K562 (cell line): ENCODE results near the gene KCTD21. TPM values are rescaled to one million over a fixed set of nuclear protein-coding genes. Genes with fewer than 3 reads are reported as not detected.

Experiments used
- CBX5 ChIP-seq: IDR thresholded peaks from 2 replicates; pipeline ENCODE4 v1.6.1; 2014; ENCODE audit warnings: low read depth, borderline replicate concordance
- CHD1 ChIP-seq: fragments of 200-600 bp; sonication (generic); IDR thresholded peaks from one replicate; pipeline ENCODE4 v1.6.1; 2012; ENCODE audit warnings: mild to moderate bottlenecking, moderate library complexity, low read length, inconsistent platforms
- GABPB1 ChIP-seq: sonication (generic); formaldehyde crosslinking; IDR thresholded peaks from 2 replicates; pipeline ENCODE4 v1.8.0; 2022; ENCODE audit warnings: mild to moderate bottlenecking, missing genetic modification reagents
- HEY1 ChIP-seq: fragments of 250-450 bp; sonication (Bioruptor Pico); IDR thresholded peaks from 2 replicates; pipeline ENCODE4 v1.5.0; 2020; ENCODE audit warnings: mild to moderate bottlenecking, moderate library complexity, borderline replicate concordance
- HINFP ChIP-seq: fragments of 450-650 bp; conservative IDR thresholded peaks from 2 replicates; pipeline ENCODE4 v1.6.1; 2016; ENCODE audit warnings: missing genetic modification characterization, low read depth, mild to moderate bottlenecking, control low read depth, missing compliant biosample characterization
- MEF2D ChIP-seq: conservative IDR thresholded peaks from 2 replicates; pipeline ENCODE4 v1.6.1; 2016; ENCODE audit warnings: low read depth, missing genetic modification characterization, missing compliant biosample characterization
- RREB1 ChIP-seq: fragments of 250-450 bp; sonication (Bioruptor Pico); IDR thresholded peaks from 2 replicates; pipeline ENCODE4 v1.4.0; 2020
- SRSF9 ChIP-seq: fragments of 200-400 bp; formaldehyde crosslinking; IDR thresholded peaks from 2 replicates; pipeline ENCODE4 v1.6.1; 2017; ENCODE audit warnings: low read depth, low read length, borderline replicate concordance
- TAF1 ChIP-seq: IDR thresholded peaks from 2 replicates; pipeline ENCODE4 v1.6.1; 2011; ENCODE audit warnings: mild to moderate bottlenecking, low read length, moderate library complexity; ENCODE audit not compliant: insufficient read depth, control insufficient read depth, severe bottlenecking; ENCODE audit errors: extremely low read depth
- ZBTB11 ChIP-seq, 3 experiments: fragments of 200-800 bp in 1 of 3; fragments of 250-450 bp in 1 of 3; fragments of 450-650 bp in 1 of 3; sonication (Bioruptor Pico) in 1 of 3; sonication (Bioruptor generic) in 1 of 3; formaldehyde crosslinking in 1 of 3; IDR thresholded peaks; 2 replicates each; pipeline versions ENCODE4 v1.6.1 to v1.8.0; 2016 to 2022; ENCODE audit warnings: mild to moderate bottlenecking in 2 of 3, missing genetic modification characterization in 2 of 3, missing compliant biosample characterization in 1 of 3, moderate library complexity in 1 of 3
- ZNF445 ChIP-seq: fragments of 250-450 bp; sonication (Bioruptor Pico); IDR thresholded peaks from 2 replicates; pipeline ENCODE4 v1.4.0; 2020; ENCODE audit warnings: low read depth, mild to moderate bottlenecking, moderate library complexity
- ZNF551 ChIP-seq: fragments of 250-450 bp; sonication (Bioruptor Pico); IDR thresholded peaks from 2 replicates; pipeline ENCODE4 v1.5.0; 2021; ENCODE audit warnings: mild to moderate bottlenecking, moderate library complexity
- ZZZ3 ChIP-seq: fragments of 450-650 bp; IDR thresholded peaks from 2 replicates; pipeline ENCODE4 v1.6.1; 2016; ENCODE audit warnings: antibody characterized with exemption, mild to moderate bottlenecking, moderate library complexity
- polyA plus RNA-seq, 8 experiments: library from polyadenylated mRNA; depleted of rRNA in 4 of 8; stranded (reverse) in 5 of 8; unstranded in 3 of 8; fragments of >200 nt; fragmentation: Nextera tagmentation in 2 of 8; fragmentation: Illumina TruSeq in 1 of 8; extraction: Ambion mirVana in 2 of 8; extraction: Trizol in 1 of 8; gene quantifications; 2 replicates each; pipeline versions ENCODE4 v1.2.1 to v1.2.3, GENCODE V29; 2011 to 2014; ENCODE audit warnings: inconsistent platforms in 1 of 8, missing spikeins in 1 of 8
- total RNA-seq, 7 experiments: library from RNA; depleted of rRNA in 6 of 7; stranded (reverse); fragments of >200 nt in 6 of 7; fragmentation: Illumina TruSeq in 2 of 7; extraction: Trizol in 2 of 7; gene quantifications; 2 replicates each; pipeline versions ENCODE4 v1.2.1 to v1.2.3, GENCODE V29; 2011 to 2021; ENCODE audit warnings: low replicate concordance in 1 of 7
- TF ChIP-seq, protein P1 (sequence below): sonication (generic); formaldehyde crosslinking; IDR thresholded peaks from 2 replicates; pipeline ENCODE4 v1.8.0; 2022; ENCODE audit warnings: mild to moderate bottlenecking, missing genetic modification reagents

Gene KCTD21
- total and polyA plus RNA-seq, 9 of the 15 experiments (the other 6 are each of a cell fraction or from before 2014, with no cell fraction given): 0.34 to 5.4 (median 1.9) TPM

GRCh38 chr11:78188286-78189173, at the start of gene KCTD21, which contains the start of gene USP35 (continued):
- TF ChIP-seq SRSF9: no peak
- no peak for TF ChIP-seq HEY1
- TF ChIP-seq ZZZ3: no peak
- no peak for TF ChIP-seq HINFP (tag)
- TF ChIP-seq TAF1: no peak
- TF ChIP-seq MEF2D (tag): no peak
- no peak for TF ChIP-seq CHD1
- TF ChIP-seq ZNF445: no peak
- TF ChIP-seq GABPB1 (CRISPR knock-in tag): peak; percentile 85
- TF ChIP-seq ZNF551 (CRISPR knock-in tag): no peak
- TF ChIP-seq CBX5: no peak; the same call in 1 of the 2 replicates
- TF ChIP-seq, protein P1, sequence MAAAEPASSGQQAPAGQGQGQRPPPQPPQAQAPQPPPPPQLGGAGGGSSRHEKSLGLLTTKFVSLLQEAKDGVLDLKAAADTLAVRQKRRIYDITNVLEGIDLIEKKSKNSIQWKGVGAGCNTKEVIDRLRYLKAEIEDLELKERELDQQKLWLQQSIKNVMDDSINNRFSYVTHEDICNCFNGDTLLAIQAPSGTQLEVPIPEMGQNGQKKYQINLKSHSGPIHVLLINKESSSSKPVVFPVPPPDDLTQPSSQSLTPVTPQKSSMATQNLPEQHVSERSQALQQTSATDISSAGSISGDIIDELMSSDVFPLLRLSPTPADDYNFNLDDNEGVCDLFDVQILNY (CRISPR knock-in tag): no peak
- no peak for TF ChIP-seq RREB1 (CRISPR knock-in tag)
- TF ChIP-seq ZBTB11 (CRISPR knock-in tag; IDR thresholded peaks at IDR 0.05): peak in 1 of 3 experiments; percentile 64; a peak in 2 of 6 replicates
